Peyer's patch (tissue), 4 donors: ENCODE results near the gene PDE4D.

Experiments used
- CTCF ChIP-seq, 6 experiments: fragments of 450-650 bp in 4 of 6; fragments of 200-600 bp in 2 of 6; sonication (generic) in 1 of 6; IDR thresholded peaks; one replicate each; pipeline ENCODE4 v1.5.1; 2017 to 2019; ENCODE audit warnings: antibody characterized with exemption in 6 of 6, mild to moderate bottlenecking in 3 of 6, moderate library complexity in 1 of 6
- POLR2A ChIP-seq, 2 donors: fragments of 450-650 bp; IDR thresholded peaks; one replicate each; pipeline ENCODE4 v1.5.1; 2017; ENCODE audit warnings: antibody characterized with exemption in 2 of 2, mild to moderate bottlenecking in 2 of 2, moderate library complexity in 2 of 2

GRCh38 chr5:59094864-59095263 lies 798.7 kb downstream of the PDE4D start:
- TF ChIP-seq CTCF (IDR thresholded peaks at IDR 0.05) (no peak), POLR2A (IDR thresholded peaks at IDR 0.05) (no peak)
